Hepatocyte (in vitro differentiated cells): Measurements from ENCODE around the gene AKR7A3.

Source experiments
- CTCF ChIP-seq: fragments of 200-600 bp; sonication (generic); IDR thresholded peaks from 2 replicates; pipeline ENCODE4 v1.5.1; 2016; ENCODE audit warnings: antibody characterized with exemption, mild to moderate bottlenecking; ENCODE audit not compliant: poor library complexity
- EZH2phosphoT487 ChIP-seq: fragments of 200-600 bp; sonication (generic); IDR thresholded peaks from one replicate; pipeline ENCODE4 v1.6.1; 2018; ENCODE audit warnings: antibody characterized with exemption, mild to moderate bottlenecking, low read depth, moderate library complexity; ENCODE audit not compliant: unreplicated experiment, severe bottlenecking

DNA sequence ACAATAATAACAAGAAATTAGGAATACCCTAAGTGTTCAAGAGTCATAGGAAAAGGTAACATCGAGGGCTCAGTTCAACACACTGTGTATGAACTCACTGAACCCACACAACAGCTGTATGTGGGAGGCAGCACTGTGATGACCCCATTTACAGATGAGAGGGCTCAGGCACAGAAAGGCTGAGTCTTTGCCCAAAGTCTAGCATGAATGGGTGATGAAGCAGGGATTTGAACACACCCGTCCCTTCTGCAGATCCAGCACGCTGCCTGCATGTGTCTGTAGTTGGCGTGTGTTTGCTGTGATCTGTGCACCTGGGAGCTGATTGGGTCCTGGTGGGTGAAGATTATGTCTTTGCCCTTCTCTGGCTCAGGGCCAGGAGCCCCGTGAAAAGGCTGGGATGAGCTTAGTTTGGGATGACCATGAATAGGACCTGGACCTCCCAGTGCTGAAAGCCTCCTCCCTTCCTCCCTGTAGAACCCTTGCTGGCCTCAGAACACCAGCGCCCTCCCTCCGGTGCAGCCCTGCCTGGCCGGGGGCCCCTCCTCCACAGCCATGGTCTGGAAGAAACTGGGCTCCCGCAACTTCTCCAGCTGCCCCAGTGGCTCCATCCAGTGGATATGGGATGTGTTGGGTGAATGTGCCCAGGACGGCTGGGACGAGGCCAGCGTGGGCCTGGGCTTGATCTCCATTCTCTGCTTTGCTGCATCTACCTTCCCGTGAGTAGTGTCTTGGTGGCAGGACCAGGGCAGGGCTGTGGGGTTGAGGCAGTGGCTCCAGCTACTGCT is 28.7 kb upstream of the AKR7A3 start:
- TF ChIP-seq CTCF (no peak), EZH2phosphoT487 (no peak)
